Endothelial cell of umbilical vein (primary cell): ENCODE results near the gene SHKBP1.

ENCODE experiments used
- EZH2 ChIP-seq: IDR thresholded peaks from 2 replicates; pipeline ENCODE4 v1.6.1; 2012; ENCODE audit warnings: borderline replicate concordance, low read depth, mild to moderate bottlenecking, moderate library complexity, low read length, inconsistent platforms; ENCODE audit not compliant: severe bottlenecking
- FOS ChIP-seq: IDR thresholded peaks from 2 replicates; pipeline ENCODE4 v1.6.1; 2011; ENCODE audit warnings: mild to moderate bottlenecking, low read length, moderate library complexity, borderline replicate concordance; ENCODE audit not compliant: insufficient read depth
- GATA2 ChIP-seq: IDR thresholded peaks from 2 replicates; pipeline ENCODE4 v1.7.0; 2011; ENCODE audit warnings: low read depth, mild to moderate bottlenecking, moderate library complexity, mixed read lengths, low read length; ENCODE audit not compliant: insufficient read length, insufficient read depth
- JUN ChIP-seq: IDR thresholded peaks from 2 replicates; pipeline ENCODE4 v1.6.1; 2011; ENCODE audit warnings: borderline replicate concordance, low read depth; ENCODE audit not compliant: insufficient read length, insufficient read depth
- POLR2A ChIP-seq: IDR thresholded peaks from 2 replicates; pipeline ENCODE4 v1.6.1; 2012; ENCODE audit warnings: low read depth, mild to moderate bottlenecking, control low read depth, low read length
- POLR2AphosphoS5 ChIP-seq: IDR thresholded peaks from 2 replicates; pipeline ENCODE4 v1.6.1; 2012; ENCODE audit warnings: low read depth, mild to moderate bottlenecking, control low read depth, low read length, moderate library complexity; ENCODE audit not compliant: insufficient read depth
- TF ChIP-seq, protein P1 (sequence below), 2 donors: IDR thresholded peaks; 1 replicate in 1 of 2; 2 replicates in 1 of 2; pipeline ENCODE4 v1.5.1; 2011; ENCODE audit warnings: low read length in 2 of 2, mild to moderate bottlenecking in 2 of 2, moderate library complexity in 2 of 2, control low read depth in 1 of 2, inconsistent platforms in 1 of 2, low read depth in 1 of 2; ENCODE audit not compliant: insufficient read depth in 1 of 2; ENCODE audit errors: extremely low read depth in 1 of 2
- TF ChIP-seq, protein P2 (sequence below): IDR thresholded peaks from 2 replicates; pipeline ENCODE4 v1.6.1; 2011; ENCODE audit not compliant: insufficient read depth, insufficient read length

- TF ChIP-seq EZH2 (no peak), POLR2A (no peak), POLR2AphosphoS5 (no peak), JUN (no peak), GATA2 (no peak), FOS (no peak)
- TF ChIP-seq, protein P1, sequence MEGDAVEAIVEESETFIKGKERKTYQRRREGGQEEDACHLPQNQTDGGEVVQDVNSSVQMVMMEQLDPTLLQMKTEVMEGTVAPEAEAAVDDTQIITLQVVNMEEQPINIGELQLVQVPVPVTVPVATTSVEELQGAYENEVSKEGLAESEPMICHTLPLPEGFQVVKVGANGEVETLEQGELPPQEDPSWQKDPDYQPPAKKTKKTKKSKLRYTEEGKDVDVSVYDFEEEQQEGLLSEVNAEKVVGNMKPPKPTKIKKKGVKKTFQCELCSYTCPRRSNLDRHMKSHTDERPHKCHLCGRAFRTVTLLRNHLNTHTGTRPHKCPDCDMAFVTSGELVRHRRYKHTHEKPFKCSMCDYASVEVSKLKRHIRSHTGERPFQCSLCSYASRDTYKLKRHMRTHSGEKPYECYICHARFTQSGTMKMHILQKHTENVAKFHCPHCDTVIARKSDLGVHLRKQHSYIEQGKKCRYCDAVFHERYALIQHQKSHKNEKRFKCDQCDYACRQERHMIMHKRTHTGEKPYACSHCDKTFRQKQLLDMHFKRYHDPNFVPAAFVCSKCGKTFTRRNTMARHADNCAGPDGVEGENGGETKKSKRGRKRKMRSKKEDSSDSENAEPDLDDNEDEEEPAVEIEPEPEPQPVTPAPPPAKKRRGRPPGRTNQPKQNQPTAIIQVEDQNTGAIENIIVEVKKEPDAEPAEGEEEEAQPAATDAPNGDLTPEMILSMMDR (IDR thresholded peaks at IDR 0.05; ENCODE audit: extremely low read depth in 1 of 2, insufficient read depth in 1 of 2, low read depth in 1 of 2, low read length in 2 of 2): no peak
- TF ChIP-seq, protein P2, sequence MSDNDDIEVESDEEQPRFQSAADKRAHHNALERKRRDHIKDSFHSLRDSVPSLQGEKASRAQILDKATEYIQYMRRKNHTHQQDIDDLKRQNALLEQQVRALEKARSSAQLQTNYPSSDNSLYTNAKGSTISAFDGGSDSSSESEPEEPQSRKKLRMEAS: no peak
These were observed 44.6 kb downstream of the SHKBP1 start for GRCh38 chr19:40621283-40621682.
